Measurements from ENCODE around the gene FFAR2.
"Not testable (repeated sequence)": the region's sequence is repeated elsewhere in the genome, so short reads cannot be mapped to it uniquely, and the experiment has no call there.

The FFAR2 gene

DNA sequence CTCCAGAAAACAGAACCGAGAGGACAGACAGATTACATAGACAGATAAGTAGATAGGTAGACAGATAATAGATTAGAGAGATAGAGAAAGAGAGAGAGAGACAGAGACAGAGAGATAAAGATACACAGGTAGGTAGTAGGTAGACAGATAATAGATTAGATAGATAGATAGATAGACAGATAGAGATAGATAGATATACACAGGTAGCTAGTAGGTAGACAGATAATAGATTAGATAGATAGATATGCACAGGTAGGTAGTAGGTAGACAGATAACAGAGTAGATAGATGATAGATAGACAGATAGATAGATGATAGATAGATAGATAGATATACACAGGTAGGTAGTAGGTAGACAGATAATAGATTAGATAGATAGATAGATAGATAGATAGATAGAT lies 10.1 kb downstream of the FFAR2 start:
- DNase-seq, result no peak

GRCh38 chr19:35458731-35459391 lies 10.8 kb downstream of the FFAR2 start:
- DNase-seq, result no peak

- DNase-seq, result no peak
Observed at GRCh38 chr19:35459414-35460082, 11.5 kb downstream of the FFAR2 start.

DNA sequence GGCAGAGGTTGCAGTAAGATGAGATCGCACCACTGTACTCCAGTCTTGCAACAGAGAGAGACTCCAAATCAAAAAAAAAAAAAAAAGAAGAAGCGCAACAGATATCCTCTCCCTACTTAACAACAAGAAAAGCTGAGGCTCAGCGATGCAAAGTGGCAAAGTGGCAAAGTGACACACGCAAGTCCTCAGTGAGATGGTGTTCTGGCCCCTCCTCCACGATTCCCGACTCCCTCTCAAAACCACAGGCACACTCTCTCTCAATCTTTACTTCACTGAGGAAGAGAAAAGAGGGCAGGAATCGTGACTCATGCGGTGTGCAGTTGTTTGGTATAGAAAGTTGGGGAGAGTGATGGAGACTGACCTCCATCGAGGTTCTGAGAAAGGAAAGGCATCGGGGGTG lies 12.6 kb downstream of the FFAR2 start:
- DNase-seq, result no peak

DNA sequence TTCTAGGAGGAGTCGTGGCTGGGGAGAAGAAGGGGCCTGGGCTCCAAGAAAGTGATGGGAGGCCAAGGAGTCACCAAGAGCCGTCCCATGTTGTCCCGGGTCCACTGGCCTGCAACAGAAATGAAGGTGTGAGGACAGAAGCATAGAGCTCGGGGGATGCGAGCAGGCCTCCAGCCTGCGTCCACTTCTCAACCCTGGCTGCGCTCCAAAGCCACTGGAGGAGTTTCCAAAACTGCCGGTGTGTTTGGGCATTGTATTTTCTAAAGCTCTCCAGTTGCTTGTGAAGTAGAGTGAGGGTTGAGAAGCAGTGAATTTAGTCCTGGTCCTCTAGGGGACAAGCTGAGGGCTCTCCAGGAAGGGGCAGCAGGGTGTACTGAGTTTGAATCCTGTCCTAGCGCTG lies 13.0 kb downstream of the FFAR2 start:
- DNase-seq, result no peak

DNA sequence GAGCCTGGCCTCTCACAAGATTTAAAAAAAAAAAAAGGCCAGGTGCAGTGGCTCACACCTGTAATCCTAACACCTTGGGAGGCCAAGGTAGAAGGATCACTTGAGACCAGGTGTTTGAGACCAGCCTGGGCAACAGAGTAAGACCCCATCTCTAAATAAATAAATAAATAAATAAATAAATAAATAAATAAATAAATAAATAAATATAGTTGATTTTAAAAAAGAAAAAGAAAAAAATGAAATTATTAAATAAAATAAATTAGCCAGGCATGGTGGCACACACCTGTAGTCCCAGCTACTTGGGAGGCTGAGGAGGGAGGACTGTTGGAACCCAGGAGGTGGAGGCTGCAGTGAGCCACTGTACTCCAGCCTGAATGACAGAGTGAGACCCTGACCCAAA lies 13.7 kb downstream of the FFAR2 start:
- not testable (repeated sequence) for DNase-seq

DNA sequence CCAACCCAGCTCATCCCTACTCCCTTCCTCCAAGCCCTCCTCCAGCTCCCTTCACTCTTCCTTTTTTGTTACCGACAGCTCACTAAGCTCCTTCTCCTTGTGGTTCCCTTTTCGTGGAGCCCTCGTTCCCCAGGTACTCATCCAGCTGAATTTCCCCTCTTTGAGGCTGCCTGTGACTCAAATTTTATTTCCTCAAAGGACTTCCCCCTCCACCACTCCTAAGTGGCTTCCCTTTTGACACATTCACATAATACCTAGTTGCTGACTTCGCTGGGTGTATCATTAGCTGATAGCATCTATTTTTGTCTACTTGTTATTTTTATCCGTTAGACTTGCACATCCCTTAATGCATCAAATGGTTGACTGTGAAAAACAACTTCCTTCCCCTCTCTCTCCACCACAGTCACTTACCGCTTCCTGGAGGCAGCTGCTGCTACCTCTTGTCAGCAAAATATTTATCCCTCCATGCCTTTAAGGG lies 14.5 kb downstream of the FFAR2 start:
- DNase-seq, result peak; percentile 39

GRCh38 chr19:35462956-35463355 lies 14.9 kb downstream of the FFAR2 start:
- DNase-seq, result not testable (repeated sequence)

GRCh38 chr19:35466259-35466658 lies 18.2 kb downstream of the FFAR2 start:
- DNase-seq, result no peak

GRCh38 chr19:35468637-35469036 lies 20.6 kb downstream of the FFAR2 start:
- DNase-seq, result peak; percentile 77

DNA sequence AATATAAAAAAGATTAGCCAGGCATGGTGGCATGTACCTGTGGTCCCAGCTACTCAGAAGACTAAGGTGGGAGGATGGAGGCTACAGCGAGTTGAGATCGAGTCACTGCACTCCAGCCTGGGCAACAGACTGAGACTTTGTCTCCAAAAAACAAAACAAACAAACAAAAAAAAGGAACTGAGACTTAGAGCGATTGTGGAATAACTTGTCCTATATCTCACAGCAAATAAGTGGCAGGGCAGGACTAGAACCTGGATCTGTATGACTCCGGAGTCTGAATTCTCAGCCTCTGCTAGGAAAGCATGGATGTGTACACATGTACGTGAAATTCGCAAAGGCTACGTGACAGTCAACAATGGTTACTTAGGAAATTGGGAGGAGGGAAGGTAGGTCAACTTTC lies 22.1 kb downstream of the FFAR2 start:
- no peak for DNase-seq

GRCh38 chr19:35471075-35471474 lies 23.0 kb downstream of the FFAR2 start:
- not testable (repeated sequence) for DNase-seq

DNA sequence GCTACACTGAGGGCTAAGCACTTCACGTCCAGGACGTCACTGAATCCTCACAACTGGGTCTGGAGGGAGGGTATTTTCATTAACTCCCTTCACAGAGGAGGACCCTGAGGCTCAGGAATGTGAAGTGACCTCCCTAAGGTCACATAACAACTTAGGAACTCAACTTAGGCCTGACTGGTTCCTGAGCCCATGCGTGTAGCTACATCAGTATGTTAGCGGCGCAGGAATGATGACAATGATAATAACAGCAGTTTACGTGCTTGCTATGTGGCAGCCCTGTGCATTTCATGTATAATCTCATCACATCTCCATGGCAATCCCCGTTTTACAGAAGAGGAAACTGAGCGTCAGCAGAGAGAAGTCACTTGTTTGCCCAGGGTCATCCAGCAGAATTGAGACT lies 23.9 kb downstream of the FFAR2 start:
- DNase-seq, result no peak

GRCh38 chr19:35474104-35474503 lies 26.0 kb downstream of the FFAR2 start:
- no peak for DNase-seq

DNA sequence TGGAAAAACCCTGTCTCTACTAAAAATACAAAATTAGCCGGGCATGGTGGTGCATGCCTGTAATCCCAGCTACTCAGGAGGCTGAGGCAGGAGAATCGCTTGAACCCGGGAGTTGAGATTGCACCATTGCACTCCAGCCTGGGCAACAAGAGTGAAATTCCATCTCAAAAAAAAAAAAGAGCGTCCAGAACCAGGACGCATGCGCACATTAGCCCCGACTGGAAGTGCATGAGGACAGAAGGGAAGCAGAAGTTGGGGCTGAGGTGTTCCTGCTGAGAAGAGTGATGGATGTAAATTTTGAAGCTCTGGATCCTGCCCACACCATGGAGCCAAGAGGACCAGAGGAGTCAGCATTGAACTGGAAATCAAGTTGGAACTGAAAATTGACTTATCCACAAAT lies 26.5 kb downstream of the FFAR2 start:
- DNase-seq, result not testable (repeated sequence)

- DNase-seq, result peak; percentile 64
Observed at GRCh38 chr19:35476149-35476548, 28.1 kb downstream of the FFAR2 start.

DNA sequence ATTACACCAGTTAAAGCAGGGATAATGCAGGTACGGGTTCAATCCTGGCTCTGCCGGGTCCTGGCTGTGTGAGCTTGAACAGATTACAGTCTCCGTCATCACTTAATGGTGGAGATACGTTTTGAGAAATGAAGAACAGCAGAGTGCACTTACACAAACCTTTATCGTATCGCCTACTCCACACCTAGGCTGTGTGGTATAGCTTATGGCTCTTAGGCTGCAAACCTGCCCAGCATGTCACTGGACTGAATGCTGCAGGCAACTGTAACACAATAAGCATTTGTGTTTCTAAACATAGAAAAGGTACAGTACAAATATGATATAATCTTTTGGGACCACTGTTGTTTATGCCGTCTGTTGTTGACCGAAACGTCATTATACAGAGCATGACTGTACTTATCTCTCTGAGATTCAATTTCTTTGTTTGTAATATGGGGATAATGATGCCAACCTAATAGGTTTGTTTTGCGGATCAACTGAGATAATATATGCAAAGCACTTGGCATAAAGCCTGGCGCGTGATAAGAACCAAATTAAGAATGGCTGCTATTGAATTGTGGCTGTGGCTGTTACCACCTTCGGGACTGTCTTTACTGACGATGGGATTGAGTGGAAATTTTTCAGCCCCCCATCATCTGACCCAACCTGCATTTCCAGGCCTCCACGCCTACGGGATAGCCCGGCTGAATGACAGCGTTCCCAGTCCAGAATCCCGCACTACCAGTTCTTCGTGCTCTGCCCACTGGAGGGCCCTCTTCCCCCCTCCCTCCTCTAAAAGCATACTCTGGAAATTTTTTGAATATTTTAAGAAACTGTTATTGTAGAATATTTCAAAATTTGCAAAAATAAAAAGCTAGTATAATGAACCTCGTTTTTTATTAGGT lies 31.0 kb downstream of the FFAR2 start:
- no peak for DNase-seq

DNA sequence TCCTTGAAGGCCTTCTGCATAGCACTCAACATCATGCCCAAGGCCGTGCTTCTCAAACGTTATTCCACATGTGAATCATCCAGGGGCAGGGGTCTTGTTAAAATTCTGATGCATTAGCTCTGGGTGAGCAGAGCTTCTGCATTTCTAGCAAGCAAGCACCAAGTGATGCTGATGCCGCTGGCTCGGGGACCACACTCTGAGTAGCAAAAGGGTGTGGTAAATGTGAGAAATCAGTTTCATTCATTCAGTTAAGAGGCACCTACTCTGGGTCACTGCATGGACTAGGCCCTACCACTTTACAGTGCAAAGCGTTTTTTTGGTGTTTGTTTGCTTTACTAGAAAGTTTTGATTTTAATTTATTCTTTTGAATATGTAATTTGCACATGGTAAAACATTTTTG lies 35.0 kb downstream of the FFAR2 start:
- no peak for DNase-seq

DNA sequence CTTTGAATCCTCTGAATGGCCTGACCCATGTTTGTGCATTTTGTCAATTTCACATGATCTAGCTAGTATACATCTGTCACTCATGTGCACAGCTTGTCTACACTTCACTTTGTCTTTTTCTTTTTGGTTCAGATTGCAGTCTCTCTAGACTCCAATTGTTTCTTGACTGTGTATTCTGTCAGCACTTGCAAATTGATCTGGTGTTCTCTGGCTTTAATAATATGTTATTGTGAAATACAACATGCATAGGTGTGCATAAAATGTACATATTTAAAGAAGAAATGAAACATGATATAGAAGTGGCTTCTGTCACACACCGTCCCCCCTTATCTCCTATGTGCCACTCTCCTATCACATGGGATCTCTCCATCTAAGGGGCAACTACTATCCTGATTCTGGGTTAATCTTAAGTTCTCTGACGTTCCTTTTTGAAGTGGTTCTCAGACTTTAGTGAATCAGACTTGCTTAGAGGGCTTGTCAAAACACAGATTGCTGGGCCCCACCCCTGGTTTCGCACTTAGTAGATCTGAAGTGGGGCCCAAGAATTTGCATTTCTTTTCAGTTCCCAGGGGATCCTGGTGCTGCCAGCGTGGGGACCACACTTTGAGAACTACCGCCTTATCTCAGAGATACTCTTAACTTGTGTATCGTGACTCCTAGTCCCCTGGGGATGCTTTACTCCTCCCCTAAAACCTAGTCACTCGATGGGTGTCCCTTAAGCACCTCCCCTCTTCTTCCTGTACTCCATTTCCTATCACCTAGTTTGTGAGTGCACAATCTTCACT lies 36.4 kb downstream of the FFAR2 start:
- peak; percentile 44 for DNase-seq

DNA sequence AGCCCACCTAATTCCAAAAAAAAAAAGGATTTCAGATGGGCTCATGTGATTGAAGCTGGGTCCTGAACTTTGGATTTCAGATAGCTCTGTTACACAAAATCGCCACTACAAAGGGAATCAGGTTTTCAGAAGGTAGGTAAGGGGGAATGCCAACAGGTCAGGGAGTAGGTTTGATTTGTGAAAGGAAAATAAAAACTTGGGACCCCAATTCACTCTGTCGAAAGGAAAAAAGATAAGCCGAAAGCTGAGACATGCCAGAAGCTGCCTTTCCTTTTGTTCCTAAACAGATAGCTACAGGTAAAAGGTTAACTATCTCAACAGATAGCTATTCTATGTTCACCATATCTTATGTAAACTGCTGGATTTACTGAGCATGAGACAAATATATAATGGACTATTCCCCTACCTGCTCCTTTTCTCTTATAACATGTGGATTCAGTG lies 38.2 kb downstream of the FFAR2 start:
- no peak for DNase-seq

DNA sequence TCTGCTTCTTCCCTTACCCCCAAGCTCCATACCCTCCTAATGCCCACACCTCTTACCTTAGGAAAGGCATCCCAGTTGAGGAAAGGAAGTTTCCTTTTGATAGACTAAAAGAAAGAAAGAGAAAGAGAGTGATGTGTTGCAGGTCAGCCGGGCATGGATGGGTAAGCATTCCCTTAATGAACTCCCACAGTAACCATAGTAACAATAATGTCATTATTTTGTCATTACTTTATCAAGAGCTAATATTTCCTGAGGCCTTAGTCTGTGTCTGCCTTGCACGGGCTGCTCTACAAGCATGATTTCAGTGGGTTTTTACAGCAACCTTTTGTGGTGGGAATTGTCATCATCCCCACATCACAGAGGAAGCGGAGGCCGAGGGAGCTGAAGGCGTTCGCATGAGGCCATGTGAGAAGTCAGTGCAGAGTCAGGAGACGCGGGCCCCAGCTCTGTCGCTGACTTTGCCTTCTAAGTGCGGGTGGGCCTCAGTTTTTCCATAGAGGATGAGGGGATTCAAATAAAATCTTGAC lies 39.7 kb downstream of the FFAR2 start:
- no peak for DNase-seq

- DNase-seq, result no peak
Observed at GRCh38 chr19:35488677-35489076, 40.6 kb downstream of the FFAR2 start.

DNA sequence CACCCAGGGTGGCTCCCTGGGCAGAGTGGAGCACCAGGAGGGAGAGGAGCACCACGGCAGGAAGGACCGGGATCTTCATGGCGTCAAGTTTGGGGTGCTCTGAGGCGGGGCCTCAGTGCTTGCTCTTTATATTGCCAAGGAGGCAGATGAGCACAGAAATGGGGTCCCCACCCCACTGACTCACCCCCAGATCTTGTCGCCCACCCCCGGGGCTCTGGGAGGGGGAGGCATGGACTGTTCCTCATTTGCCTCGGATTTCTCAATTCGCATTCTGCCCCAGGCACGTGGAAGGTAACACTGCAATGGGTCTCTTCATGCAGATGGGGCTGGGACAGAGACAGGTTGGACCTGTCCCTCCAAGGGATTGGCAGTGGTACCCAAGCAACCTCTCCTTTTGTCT lies 42.3 kb downstream of the FFAR2 start, which contains the start of gene KRTDAP:
Gene KRTDAP, minus strand, starts transcription at position 101 of the 400 bp plus-strand sequence. Its CDS starts 22 bp downstream, at position 79.
- no peak for DNase-seq

Data from stimulated activated CD8-positive, alpha-beta memory T cell treated with anti-CD3 and anti-CD28 coated beads, Interleukin-4, amount 100 ng/mL, for 48 hours (primary cell).